Cardiac muscle cell (in vitro differentiated cells and primary cell): Measurements from ENCODE around the gene TPM1. TPM values are rescaled to one million over a fixed set of nuclear protein-coding genes. Genes with fewer than 3 reads are reported as not detected.
"Not testable (repeated sequence)": the region's sequence is repeated elsewhere in the genome, so short reads cannot be mapped to it uniquely, and the experiment has no call there.

Experiments used
- DNase-seq, 2 donors: peaks; one replicate each; pipeline versions ENCODE4 v3.0.0 to v3.0.0-alpha.2; 2010 to 2017; ENCODE audit warnings: low read depth in 1 of 2, low spot score in 1 of 2
- H3K27ac ChIP-seq: fragments of 200-600 bp; sonication (generic); 2 replicates; pipeline ENCODE4 v1.5.1; 2016
- H3K27me3 ChIP-seq: fragments of 200-600 bp; sonication (generic); 2 replicates; pipeline ENCODE4 v1.6.0; 2016; ENCODE audit warnings: control low read depth
- H3K36me3 ChIP-seq: fragments of 200-600 bp; sonication (generic); 2 replicates; pipeline ENCODE4 v1.5.1; 2016; ENCODE audit warnings: control low read depth
- H3K4me1 ChIP-seq: fragments of 200-600 bp; sonication (generic); 2 replicates; pipeline ENCODE4 v1.8.1; 2017; ENCODE audit warnings: low read depth, mild to moderate bottlenecking, mixed run types
- H3K4me3 ChIP-seq: fragments of 200-600 bp; sonication (generic); 2 replicates; pipeline ENCODE4 v1.5.1; 2016; ENCODE audit warnings: mild to moderate bottlenecking
- H3K9me3 ChIP-seq: fragments of 200-600 bp; sonication (generic); 2 replicates; pipeline ENCODE4 v1.5.1; 2017; ENCODE audit warnings: low read depth, mild to moderate bottlenecking, control low read depth
- CTCF ChIP-seq: IDR thresholded peaks from 2 replicates; pipeline ENCODE4 v1.5.1; 2012; ENCODE audit warnings: low read depth, mild to moderate bottlenecking, low read length
- polyA plus RNA-seq: library from polyadenylated mRNA; unstranded; fragments of >200 nt; fragmentation: Nextera tagmentation; extraction: Ambion mirVana; gene quantifications from 2 replicates; pipeline ENCODE4 v1.2.1, GENCODE V29; 2016
- total RNA-seq: library from RNA; depleted of rRNA; stranded (reverse); fragments of >200 nt; gene quantifications from 2 replicates; pipeline ENCODE4 v1.2.3, GENCODE V29; 2016

The TPM1 gene
- total and polyA plus RNA-seq, 2 experiments from 2014 or later: 6,553 to 10,138 TPM

DNA sequence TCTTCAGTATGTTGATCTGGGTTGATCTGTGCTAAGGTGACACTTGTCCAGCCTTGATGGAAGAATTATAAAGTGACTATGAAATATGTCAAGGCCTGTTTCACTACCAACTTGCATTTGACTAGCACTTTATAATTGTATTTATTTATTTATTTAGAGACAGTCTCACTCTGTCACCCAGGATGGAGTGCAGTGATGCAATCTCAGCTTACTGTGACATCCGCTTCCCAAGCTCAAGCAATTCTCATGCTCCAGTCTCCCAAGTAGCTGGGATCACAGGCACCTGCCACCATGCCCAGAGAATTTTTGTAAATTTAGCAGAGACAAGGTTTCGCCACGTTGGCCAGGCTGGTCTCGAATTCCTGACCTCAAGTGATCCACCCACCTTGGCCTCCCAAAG lies 53.6 kb downstream of the TPM1 start:
- Histone ChIP-seq H3K27ac (no peak overlapping the region), H3K36me3 (no peaks in the 10 kb centered on the region)
- no peak for TF ChIP-seq CTCF

DNA sequence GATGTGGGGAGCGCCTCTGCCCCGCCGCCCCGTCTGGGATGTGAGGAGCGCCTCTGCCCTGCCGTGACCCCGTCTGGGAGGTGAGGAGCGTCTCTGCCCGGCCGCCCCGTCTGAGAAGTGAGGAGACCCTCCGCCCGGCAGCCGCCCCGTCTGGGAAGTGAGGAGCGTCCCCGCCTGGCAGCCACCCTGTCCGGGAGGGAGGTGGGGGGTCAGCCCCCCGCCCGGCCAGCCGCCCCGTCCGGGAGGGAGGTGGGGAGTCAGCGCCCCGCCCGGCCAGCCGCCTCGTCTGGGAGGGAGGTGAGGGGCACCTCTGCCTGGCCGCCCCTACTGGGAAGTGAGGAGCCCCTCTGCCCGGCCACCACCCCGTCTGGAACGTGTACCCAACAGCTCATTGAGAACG lies 56.4 kb downstream of the TPM1 start:
- H3K4me1 ChIP-seq: peaks cover 10% of the 10 kb centered on the region
- H3K9me3 ChIP-seq, DNase-seq, H3K27ac ChIP-seq, H3K27me3 ChIP-seq, H3K36me3 ChIP-seq, H3K4me3 ChIP-seq: not testable (repeated sequence)

More for the DNA sequence above, 53.6 kb downstream of the TPM1 start:
- H3K27me3 ChIP-seq: no peaks in the 10 kb centered on the region
- peaks cover 13% of the 10 kb centered on the region for H3K4me1 ChIP-seq
- no peak overlapping the region for H3K4me3 ChIP-seq
- no peaks in the 10 kb centered on the region for H3K9me3 ChIP-seq
- DNase-seq: no peak

- H3K27ac ChIP-seq, H3K27me3 ChIP-seq, H3K4me1 ChIP-seq, H3K36me3 ChIP-seq, H3K4me3 ChIP-seq, DNase-seq, H3K9me3 ChIP-seq: not testable (repeated sequence)
These were observed 57.0 kb downstream of the TPM1 start for GRCh38 chr15:63099581-63099980.

DNA sequence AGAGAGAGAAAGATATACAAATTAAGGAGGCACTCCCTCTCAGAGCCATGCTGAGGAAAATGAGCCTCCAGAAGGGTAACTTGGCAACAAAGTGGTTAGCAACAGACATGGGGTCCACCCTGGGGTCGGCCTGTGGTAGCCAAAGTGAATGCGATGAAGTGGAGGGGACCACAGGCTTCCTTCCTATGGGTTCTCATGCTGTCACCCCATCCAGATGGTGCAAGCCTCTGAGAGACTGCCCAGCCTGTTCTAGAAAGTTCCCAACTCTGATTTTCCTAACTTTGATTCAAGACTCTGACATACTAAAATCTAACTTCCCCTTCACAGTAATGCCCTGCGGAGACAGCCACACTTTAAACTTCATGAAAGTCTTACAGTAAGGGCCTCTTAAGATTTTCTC lies 60.9 kb downstream of the TPM1 start:
- TF ChIP-seq CTCF: no peak
- H3K27ac ChIP-seq: no peak overlapping the region
- DNase-seq: no peak
- H3K27me3 ChIP-seq: no peaks in the 10 kb centered on the region
- H3K4me1 ChIP-seq: no peaks in the 10 kb centered on the region
- H3K9me3 ChIP-seq: no peaks in the 10 kb centered on the region
- no peak overlapping the region for H3K4me3 ChIP-seq
- H3K36me3 ChIP-seq: no peaks in the 10 kb centered on the region

DNA sequence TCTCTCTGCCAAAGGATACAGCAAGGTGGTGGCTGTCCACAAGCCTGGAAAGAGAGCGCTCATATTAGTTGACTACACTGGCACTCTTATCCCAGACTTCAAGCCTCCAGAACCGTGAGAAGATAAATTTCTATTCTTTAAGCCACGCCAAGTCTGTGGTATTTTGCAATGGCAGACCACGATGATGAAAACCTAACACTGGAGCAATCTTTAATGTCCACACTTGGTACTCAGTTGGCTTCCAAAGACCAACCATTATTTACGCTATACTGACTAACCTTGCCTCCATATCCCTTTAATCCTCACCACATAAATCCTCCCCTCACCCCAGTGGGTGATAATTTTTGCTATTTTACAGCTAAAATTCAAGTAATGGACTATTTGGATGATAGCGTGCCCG lies 62.2 kb downstream of the TPM1 start:
- Histone ChIP-seq H3K27ac (no peak overlapping the region), H3K9me3 (no peaks in the 10 kb centered on the region), H3K36me3 (no peaks in the 10 kb centered on the region), H3K4me1 (no peaks in the 10 kb centered on the region), H3K27me3 (no peaks in the 10 kb centered on the region), H3K4me3 (no peak overlapping the region)
- DNase-seq: peak in 1 of 2 donors; percentile 83
- no peak for TF ChIP-seq CTCF

GRCh38 chr15:63105354-63105753 lies 62.8 kb downstream of the TPM1 start:
- DNase-seq, H3K27me3 ChIP-seq, H3K4me3 ChIP-seq: not testable (repeated sequence)

GRCh38 chr15:63107895-63108546 lies 65.5 kb downstream of the TPM1 start:
- Histone ChIP-seq H3K9me3 (no peaks in the 10 kb centered on the region), H3K4me3 (no peak overlapping the region), H3K36me3 (no peaks in the 10 kb centered on the region), H3K27me3 (no peaks in the 10 kb centered on the region), H3K4me1 (no peaks in the 10 kb centered on the region), H3K27ac (no peak overlapping the region)
- peak in 1 of 2 donors; percentile 100 for DNase-seq
- TF ChIP-seq CTCF: no peak

More at GRCh38 chr15:63105354-63105753, 62.8 kb downstream of the TPM1 start:
- H3K27ac ChIP-seq, H3K9me3 ChIP-seq, H3K36me3 ChIP-seq, H3K4me1 ChIP-seq: not testable (repeated sequence)
